ENCODE results near the gene PARN. TPM values are rescaled to one million over a fixed set of nuclear protein-coding genes. Genes with fewer than 3 reads are reported as not detected.

PARN gene
- total and polyA plus RNA-seq, 2 experiments from 2014 or later = 32.5 to 61.3 TPM

GRCh38 chr16:14579266-14579665, 50.8 kb downstream of the PARN start:
- H3K4me1 ChIP-seq (ENCODE audit: insufficient read depth) = no peaks in the 10 kb centered on the region
- no peak overlapping the region for H3K27ac ChIP-seq (ENCODE audit: low read depth)
- Mint-ChIP-seq H3K27ac (no peak overlapping the region), H3K4me3 (no peak overlapping the region), H3K4me1 (no peaks in the 10 kb centered on the region), H3K9me3 (peaks cover 17% of the 10 kb centered on the region), H3K36me3 (ENCODE audit: low read depth) (peaks cover 89% of the 10 kb centered on the region), H3K27me3 (ENCODE audit: insufficient read depth, low read depth, poor library complexity) (no peaks in the 10 kb centered on the region)
- H3K9me2 ChIP-seq (ENCODE audit: insufficient read depth) = no peaks in the 10 kb centered on the region
- no peaks in the 10 kb centered on the region for H3K79me2 ChIP-seq (replicated peaks; ENCODE audit: insufficient read depth)
- no peaks in the 10 kb centered on the region for H3F3A ChIP-seq (replicated peaks; ENCODE audit: low read depth)
- no peaks in the 10 kb centered on the region for H3K27me3 ChIP-seq (ENCODE audit: insufficient read depth)
- DNase-seq (ENCODE audit: low spot score) = no peak
- H3K4me2 ChIP-seq = no peak overlapping the region
- no peak for TF ChIP-seq STAT1 (IDR thresholded peaks at IDR 0.05; ENCODE audit: unreplicated experiment)
- TF ChIP-seq POLR2AphosphoS5 (IDR thresholded peaks at IDR 0.05; ENCODE audit: low read depth) = no peak
- TF ChIP-seq ZNF462 (CRISPR knock-in tag; IDR thresholded peaks at IDR 0.05) = no peak
- TF ChIP-seq REST (IDR thresholded peaks at IDR 0.05; ENCODE audit: unreplicated experiment) = no peak
- no peak for TF ChIP-seq ETS1 (IDR thresholded peaks at IDR 0.05)
- no peak for TF ChIP-seq EZH2 (IDR thresholded peaks at IDR 0.05; ENCODE audit: low read depth, unreplicated experiment)
- TF ChIP-seq CTCF (conservative IDR thresholded peaks at IDR 0.05; ENCODE audit: low read depth in 2 of 2) = no peak
- no peak for TF ChIP-seq JUNB (IDR thresholded peaks at IDR 0.05; ENCODE audit: unreplicated experiment)
- no peak for TF ChIP-seq EZH2phosphoT487 (IDR thresholded peaks at IDR 0.05; ENCODE audit: unreplicated experiment)
- no peak for TF ChIP-seq ZNF114 (CRISPR knock-in tag; IDR thresholded peaks at IDR 0.05)
- TF ChIP-seq ZNF331 (CRISPR knock-in tag; IDR thresholded peaks at IDR 0.05; ENCODE audit: low read depth) = no peak
- no peak for TF ChIP-seq NANOG (IDR thresholded peaks at IDR 0.05; ENCODE audit: borderline replicate concordance)
- no peak for TF ChIP-seq CREB1 (CRISPR knock-in tag; IDR thresholded peaks at IDR 0.05; ENCODE audit: low read depth)
- H3K36me3 ChIP-seq (ENCODE audit: insufficient read depth) = peaks cover 41% of the 10 kb centered on the region
- no peak overlapping the region for H2AFZ ChIP-seq
- H4K20me1 ChIP-seq (replicated peaks; ENCODE audit: insufficient read depth) = no peaks in the 10 kb centered on the region
- no peak overlapping the region for H3K4me3 ChIP-seq
- no peak for ATAC-seq

All from GM23338 (cell line).